Activated CD4-positive, CD25-positive, alpha-beta regulatory T cell treated with anti-CD3 and anti-CD28 coated beads, Interleukin-2, amount 50 U/mL, for 16 hours (primary cell): Measurements from ENCODE around the gene ACOT7.
"Not testable (repeated sequence)": the region's sequence is repeated elsewhere in the genome, so short reads cannot be mapped to it uniquely, and the experiment has no call there.

Experiments
- DNase-seq: peaks from one replicate; pipeline ENCODE4 v3.0.0-alpha.2; 2020; ENCODE audit warnings: low read depth, low spot score

The ACOT7 gene

DNA sequence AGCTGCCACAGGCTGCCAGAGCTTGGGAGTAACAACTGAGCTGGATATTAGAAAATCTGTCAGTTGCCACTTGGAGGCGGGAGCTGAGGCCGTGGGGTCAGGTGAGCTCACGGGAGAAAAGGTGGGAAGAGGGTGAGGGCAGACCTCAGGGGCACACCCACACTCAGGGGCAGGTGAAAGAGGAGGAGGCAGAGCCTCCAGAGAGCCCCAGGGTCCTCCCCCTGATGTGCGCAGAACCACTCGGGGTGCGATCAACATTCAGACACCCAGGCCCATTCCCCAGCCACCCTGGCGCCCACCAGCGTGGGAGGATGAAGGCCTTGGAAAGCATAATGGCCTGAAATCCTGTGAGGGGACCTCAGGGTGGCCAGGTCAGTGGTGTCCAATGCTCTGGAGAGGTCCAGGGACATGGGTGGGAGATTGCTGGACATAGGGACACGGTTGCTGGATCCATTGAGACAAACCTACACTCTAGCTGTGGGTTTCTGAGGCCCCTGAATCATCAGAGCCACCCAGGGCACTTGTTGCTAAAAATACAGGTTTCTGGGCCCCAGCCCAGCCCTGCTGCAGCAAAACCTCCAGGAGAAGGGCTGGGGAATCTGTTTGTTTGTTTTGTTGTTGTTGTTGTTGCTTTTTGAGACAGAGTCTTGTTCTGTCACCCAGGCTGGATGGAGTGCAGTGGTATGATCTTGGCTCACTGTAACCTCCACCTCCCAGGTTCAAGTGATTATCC lies 83.3 kb downstream of the ACOT7 start:
- DNase-seq = no peak

DNA sequence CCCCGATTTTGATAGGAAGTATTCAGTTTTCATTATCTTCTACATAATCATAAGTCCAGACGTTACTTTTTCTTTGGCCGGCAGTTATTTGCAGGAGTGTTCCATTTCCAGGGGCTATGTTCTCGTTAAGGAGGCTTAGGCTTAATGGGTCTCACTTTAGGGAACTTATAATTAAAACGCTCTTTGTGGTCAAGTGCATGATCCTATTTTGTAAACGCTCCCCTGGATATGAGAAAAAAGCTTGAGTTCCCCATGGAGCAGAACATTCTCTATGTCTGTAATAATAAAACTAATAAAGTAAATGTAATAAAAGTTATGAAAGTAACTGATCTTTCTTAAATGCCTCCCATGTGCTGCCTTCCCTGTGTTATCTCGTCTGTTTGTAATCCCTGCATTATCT lies 84.0 kb downstream of the ACOT7 start:
- DNase-seq = no peak

- no peak for DNase-seq
Measured at GRCh38 chr1:6308449-6308848, 85.1 kb downstream of the ACOT7 start.

- DNase-seq = not testable (repeated sequence)
Measured at GRCh38 chr1:6307682-6308081, 85.9 kb downstream of the ACOT7 start.

DNA sequence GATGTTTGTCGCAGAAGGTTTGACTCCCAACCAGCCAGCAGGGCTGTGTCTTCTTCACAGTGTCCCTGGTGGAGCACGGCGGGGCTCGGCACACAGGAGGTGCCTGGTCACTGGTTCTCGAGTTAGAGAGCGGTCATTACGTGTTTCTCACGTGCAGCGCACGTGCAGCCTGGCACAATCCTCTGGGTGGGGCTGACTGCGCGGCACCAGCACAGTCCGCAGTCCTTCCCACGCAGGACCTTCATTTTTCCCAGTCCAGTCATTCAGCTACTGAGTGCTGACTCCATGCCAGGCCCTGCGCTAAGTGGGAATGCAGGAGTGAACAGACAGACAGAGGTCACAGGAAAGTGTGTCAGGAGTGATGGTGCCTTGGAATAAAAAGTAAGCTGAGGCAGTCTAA lies 86.5 kb downstream of the ACOT7 start:
- DNase-seq = no peak

DNA sequence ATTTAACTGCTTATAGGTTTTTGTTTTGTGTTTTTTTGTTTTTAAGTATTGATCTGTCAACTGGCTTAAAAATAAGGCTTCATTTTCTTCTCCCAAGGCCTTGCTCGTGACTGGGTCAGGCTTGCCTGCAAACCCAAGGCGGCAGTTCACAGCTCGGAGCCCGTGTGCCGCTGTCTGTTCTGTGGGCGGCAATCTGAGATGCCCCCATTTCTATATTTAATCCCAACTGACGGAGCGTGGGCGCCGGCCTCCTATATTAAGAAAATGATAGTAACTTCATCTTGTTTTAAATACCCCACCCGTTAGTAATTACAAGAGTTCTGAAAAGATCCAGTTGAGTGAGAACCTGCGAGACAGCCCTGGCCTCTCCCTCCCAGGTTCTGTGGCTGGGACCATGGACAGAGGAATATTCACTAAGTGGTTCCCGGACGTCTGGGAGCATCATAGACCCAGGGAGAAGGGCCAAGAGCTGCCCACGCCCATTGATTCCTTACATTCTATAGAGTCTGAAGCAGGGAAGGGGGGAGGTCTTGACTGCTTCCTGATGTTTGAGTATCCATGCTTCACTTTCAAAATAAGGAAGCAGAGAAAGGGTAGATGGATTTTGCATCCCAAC lies 90.1 kb downstream of the ACOT7 start:
- no peak for DNase-seq

GRCh38 chr1:6302568-6302967 lies 91.0 kb downstream of the ACOT7 start:
- no peak for DNase-seq

GRCh38 chr1:6301526-6301925 lies 92.0 kb downstream of the ACOT7 start:
- DNase-seq = no peak

DNA sequence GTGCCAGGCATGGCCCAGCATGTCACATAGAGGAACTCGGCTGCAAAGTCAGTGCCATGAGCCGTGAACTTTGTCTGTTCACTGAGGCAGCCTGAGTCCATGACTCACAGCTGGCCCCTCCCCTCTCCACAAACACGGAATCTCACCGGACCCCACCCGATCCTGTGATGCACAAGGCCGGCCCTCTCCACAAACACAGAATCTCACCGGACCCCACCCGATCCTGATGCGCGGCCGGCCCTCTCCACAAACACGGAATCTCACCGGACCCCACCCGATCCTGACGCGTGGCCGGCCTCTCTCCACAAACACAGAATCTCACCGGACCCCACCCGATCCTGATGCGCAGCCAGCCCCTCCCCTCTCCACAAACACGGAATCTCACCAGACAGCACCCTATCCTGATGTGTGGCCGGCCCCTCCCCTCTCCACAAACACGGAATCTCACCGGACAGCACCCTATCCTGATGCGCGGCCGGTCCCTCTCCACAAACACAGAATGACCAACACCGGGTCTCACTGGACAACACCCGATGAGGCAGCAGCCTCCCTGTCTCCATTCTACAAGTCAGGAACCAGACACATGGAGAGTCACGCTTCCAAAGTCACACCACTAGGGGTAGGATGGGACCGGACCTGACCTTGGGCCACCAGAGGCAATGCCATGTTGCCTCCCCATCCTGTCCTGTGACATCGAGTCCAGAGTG lies 93.1 kb downstream of the ACOT7 start:
- no peak for DNase-seq

DNA sequence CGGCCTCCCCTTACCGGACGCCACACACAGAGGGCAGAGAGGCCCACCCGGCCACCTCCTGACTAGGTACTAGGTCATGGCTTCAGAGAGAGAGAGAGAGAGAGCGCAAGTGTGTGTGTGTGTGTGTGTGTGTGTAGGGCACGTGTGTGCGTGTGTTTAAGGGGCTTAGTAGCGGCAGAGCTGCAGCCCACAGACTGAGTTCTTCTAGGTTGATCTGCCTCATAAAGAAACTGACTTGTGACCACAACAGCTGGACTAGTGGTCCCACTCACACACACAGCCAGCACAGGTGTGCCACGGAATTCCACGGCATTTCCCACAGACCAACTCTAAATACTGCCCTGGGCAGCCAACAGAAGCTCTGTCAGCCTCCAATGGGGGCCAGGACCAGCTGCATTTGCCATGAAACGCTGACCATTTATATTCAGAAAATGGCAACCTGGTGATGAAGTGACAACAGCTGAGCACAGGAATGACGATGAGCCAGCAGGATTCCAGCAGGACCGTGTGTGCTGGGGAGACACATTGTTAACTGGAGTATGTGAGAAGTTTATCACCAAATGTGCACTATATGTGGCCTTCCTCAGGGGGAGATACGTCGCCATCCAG lies 93.9 kb downstream of the ACOT7 start:
- DNase-seq = no peak

- DNase-seq = no peak
Measured at GRCh38 chr1:6298940-6299465, 94.6 kb downstream of the ACOT7 start.

DNA sequence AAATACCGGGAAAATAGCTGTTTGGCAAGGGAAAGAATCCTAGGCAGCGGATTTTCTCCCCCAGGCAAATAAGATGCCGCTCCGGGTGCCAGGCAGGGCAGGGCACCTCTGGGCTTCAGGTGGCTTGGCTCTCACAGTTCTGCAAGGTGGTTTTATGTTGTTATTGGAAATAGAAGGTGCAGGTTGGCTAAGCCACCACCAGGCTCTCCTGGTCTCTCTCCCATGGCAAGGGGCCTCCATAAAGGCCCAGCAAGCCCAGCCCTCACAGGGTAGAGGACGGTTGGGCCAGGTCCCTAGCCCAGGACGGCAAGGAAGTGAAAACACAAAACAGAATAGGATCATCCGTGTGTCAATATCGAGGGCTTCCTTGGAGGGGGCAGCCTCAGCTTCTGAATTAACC lies 95.0 kb downstream of the ACOT7 start:
- no peak for DNase-seq

DNA sequence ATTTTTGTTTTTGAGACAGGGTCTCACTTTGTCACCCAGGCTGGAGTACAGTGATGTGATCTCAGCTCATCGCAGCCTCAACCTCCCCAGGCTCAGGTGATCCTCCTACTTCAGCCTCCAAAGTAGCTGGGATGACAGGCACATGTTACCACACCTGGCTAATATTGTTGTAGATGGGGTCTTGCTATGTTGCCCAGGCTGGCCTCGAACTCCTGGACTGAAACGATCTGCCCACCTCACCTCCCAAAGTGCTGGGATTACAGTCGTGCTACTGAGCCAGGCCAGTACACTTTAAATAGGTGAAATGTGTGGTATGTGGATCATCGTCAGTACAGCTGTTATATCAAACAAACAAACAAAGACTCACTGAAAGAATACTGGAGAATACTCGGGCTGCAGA lies 97.7 kb downstream of the ACOT7 start:
- no peak for DNase-seq

DNA sequence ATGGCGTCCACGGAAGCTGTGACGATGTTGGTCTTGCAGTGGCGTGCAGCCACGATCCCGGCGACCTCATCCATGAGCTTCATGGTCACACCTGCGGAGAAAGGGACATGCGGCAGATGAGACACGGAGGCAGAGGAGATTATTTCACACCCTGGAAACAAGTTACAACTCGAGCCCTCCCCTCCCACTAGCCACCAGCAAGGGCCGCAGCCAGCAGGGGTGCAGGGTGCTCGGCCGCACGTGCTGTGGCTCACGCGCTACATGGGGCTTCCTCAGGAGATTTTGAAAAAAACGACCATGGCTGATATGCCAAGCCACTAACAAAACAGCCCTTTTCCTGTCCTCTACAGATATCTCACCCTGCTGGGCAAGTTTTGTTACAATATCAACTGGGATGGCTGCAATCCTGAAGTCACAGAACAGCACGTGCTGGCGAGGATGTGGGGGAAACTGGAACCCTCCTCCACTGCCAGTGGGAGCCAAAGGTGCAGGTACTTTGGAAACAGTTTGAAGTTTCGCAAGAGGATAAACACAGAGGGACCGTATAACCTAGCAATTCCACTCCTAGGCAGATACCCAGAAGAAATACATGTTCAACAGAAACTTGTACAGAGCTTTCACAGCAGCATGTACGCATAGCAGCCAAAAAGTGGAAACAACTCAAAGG lies 98.5 kb downstream of the ACOT7 start:
- no peak for DNase-seq

DNA sequence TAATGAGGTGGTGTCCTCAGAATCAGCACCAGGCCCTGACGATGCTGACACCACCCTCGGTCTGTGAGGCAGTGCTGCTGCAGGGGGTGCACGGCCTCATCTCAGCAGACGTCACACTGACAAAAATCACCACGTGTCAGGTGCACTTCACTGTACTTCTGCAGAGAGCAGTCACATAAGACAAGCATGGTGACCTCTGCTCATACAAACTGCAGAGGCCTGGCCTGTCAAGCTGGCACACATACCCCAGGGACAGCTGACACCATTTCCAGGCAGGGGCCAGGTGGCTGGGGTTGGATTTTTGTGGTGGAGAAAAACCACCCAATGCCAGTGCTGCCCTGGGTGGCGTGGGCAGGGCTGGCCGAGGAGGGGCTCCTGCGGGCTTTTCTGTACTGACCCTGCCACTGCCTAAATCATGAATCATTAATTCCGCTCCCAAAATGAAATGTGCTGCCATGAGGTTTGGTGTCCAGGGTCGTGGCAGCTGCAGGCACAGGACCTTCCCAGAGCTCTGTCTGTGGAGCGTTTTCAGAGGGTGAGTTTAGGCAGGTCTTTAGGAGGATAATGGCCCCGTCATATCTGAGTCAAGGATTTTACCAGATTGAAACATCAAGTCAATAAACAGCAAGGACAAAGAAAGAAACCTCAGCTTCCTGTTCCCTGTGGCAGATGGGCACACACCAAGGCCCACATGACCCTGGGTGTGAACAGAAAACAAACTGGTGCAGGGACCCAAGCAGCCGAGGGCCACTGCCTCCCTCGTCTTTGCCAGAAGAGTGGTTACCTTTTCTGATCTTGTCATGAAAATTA lies 99.3 kb downstream of the ACOT7 start:
- no peak for DNase-seq

DNA sequence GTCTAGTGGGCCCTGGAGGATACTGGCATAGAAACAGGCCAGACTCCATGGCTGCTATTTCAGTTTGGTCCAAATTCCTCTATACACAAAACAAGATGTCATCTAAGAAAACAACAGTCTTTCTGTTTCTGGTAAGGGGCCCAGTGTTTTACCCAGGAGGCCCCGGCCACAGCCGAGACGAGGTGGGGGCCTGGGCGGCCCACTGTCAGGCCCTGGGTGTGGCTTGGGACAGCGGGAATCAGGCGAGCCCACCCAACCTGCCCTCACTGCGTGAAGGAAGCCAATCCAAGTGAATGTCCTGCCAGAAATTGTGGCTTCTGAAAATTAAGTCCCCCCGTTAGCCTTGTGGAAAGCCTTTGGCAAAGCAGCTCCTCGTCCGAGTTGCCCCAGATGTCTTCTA lies 101.5 kb downstream of the ACOT7 start:
- no peak for DNase-seq

GRCh38 chr1:6288665-6289064 lies 104.9 kb downstream of the ACOT7 start:
- no peak for DNase-seq

DNA sequence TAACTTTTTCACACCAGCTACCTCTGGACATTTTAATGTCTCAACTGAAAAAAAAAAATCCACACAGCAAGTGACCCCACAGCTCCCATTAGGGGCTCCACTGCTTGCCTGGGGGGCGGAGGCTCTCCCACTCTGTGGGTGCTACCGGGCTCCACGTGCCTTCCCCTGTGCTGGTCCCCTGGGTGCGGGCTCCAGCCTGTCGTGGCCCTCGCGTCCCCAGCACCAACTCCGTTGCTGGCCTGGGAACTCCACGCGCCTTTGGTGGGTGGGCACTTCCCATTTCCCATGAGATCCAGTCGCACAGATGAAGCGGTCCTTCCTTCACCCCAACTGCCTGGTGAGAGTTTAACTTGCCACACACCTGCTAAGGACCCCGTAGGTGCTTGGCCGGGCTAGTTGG lies 105.5 kb downstream of the ACOT7 start:
- DNase-seq = no peak

GRCh38 chr1:6287431-6287886 lies 106.1 kb downstream of the ACOT7 start:
- no peak for DNase-seq

DNA sequence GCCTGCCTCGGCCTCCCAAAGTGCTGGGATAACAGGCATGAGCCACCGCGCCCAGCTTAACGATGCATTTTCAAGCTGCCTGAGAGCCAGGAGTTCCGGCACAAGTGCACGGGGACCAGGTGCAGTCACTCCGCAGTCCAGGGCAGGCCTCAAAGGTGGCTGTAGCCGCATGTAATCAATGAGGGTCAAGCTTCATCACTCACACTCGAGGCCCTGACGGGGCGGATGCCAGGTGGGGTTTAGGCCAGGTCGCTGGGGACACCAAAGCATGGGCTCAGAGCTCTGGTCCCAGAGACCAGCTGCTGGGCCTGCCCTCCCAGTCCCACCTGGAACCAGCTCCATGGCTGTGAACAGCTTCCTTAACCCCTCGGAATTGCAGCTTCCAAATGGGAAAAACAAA lies 106.5 kb downstream of the ACOT7 start:
- no peak for DNase-seq

- DNase-seq = no peak
Measured at GRCh38 chr1:6286266-6286665, 107.3 kb downstream of the ACOT7 start.
